ENCODE measurements around the gene TRIM63. TPM values are rescaled to one million over a fixed set of nuclear protein-coding genes. Genes with fewer than 3 reads are reported as not detected.
A peak's percentile ranks its signal among the peaks of the same experiment; 100 is the strongest.

Gene TRIM63
- total RNA-seq, 1 experiment from 2014 or later: not detected

DNA sequence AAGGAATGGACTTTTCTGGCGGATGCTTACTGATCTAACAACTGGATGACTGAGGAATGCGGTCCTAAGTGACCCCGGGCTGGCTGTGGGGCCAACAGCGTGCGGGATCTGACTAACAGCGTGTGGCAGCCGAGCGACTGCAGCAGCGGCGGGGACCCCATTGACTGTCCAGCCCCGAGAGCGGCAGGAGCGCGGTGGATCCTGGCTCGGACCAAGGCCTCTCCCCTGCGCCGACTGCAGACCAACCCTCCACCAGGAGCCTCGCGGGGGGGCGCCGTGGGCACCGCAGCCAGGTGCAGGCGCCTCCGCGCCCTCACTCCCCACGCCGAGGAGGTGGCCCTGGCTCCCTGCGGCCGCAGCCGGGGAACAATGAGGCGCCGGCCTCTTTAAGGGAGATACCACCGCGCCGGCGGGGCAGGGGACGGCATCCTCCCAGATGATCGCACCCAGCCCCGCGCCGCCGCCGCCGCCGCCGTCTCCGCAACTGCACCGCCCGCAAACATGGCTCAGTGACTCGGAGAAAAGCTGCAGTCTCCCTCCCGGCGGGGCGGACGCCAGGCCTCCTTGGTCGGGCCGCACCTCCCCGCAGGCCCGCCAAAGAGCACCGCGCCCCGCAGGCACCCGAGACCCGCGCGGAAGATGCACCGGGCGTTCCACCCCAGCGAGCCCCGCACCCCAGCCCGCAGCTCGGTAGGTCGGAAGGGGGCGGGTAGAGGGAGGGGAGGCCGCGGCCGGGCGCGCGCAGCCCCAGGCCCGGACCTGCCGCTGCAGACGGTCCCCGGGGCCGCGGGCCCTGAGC lies 43.5 kb upstream of the TRIM63 start:
- peak; percentile 77 for ATAC-seq
- CTCF ChIA-PET: no interaction called here
- intact Hi-C loops (cut with micrococcal nuclease; ENCODE audit: unreplicated experiment): loop anchor here (5.0 kb wide), 1 partner anchor 74 kb away; no protein-coding TSS in a partner anchor

DNA sequence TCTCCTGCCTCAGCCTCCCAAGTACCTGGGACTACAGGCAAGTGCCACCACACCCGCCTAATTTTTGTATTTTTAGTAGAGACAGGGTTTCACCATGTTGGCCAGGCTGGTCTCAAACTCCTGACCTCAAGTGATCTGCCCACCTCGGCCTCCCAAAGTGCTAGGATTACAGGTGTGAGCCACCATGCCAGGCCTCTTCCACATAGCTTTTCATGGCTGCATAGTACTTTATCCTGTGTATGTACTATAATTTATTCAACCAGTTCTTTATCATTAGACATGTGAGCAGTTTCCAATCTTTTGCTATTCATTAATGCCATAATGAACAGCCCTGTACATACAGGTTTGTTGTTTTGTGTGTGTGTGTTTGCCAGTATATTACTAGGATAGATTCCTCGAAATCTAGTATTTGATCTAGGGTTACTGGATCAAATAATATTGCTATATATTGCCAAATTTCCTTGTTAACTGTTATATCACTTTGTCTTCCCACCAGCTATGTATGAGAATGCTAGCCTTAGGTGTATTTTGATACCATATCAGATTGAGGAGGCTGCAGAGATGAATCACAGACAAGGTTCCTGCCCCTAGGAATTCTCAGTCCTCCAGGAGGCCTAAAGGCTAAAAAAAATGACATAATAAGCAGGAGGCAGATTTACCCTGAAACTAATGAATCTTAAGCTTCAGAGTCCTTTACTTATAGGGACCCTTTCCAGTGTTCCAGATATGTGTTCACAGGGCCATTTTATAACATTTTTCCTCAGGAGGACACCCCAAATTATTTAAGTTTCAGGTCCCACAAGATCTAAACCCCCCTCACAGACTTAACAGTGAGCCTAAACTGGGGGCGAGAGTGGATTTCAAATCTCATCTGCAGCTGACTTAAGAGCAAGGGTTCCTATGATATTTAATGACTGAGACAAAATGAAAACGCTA lies 42.1 kb upstream of the TRIM63 start:
- DNase-seq (ENCODE audit: low read depth, low spot score) (no peak), ATAC-seq (no peak)
- BruUV-seq (replicated peaks): no TSS peak
- no peak overlapping the region for H3K4me3 ChIP-seq (ENCODE audit: low read depth in 2 of 2, low read length in 2 of 2)
- intact Hi-C loops (cut with micrococcal nuclease; ENCODE audit: unreplicated experiment) (loop anchor here (5.0 kb wide), 1 partner anchor 72 kb away; no protein-coding TSS in a partner anchor), in situ Hi-C loops (cut with HindIII; ENCODE audit: low pct_unique_long_range_greater_than_20kb, low sequenced_read_pairs) (no loop called here)
- POLR2A ChIA-PET: interaction anchor here (0.6 kb wide), 1 partner anchor 16 kb away, joined by 3 read pairs; no protein-coding TSS in a partner anchor
- H3K27ac ChIP-seq (ENCODE audit: low read length): peak overlapping the region; percentile 76; the same call in 1 of the 2 replicates
- CTCF ChIA-PET: no interaction called here
- H3K27me3 ChIP-seq (ENCODE audit: control insufficient read depth, insufficient read depth, low read length): no peaks in the 10 kb centered on the region
- TF ChIP-seq, protein P1, sequence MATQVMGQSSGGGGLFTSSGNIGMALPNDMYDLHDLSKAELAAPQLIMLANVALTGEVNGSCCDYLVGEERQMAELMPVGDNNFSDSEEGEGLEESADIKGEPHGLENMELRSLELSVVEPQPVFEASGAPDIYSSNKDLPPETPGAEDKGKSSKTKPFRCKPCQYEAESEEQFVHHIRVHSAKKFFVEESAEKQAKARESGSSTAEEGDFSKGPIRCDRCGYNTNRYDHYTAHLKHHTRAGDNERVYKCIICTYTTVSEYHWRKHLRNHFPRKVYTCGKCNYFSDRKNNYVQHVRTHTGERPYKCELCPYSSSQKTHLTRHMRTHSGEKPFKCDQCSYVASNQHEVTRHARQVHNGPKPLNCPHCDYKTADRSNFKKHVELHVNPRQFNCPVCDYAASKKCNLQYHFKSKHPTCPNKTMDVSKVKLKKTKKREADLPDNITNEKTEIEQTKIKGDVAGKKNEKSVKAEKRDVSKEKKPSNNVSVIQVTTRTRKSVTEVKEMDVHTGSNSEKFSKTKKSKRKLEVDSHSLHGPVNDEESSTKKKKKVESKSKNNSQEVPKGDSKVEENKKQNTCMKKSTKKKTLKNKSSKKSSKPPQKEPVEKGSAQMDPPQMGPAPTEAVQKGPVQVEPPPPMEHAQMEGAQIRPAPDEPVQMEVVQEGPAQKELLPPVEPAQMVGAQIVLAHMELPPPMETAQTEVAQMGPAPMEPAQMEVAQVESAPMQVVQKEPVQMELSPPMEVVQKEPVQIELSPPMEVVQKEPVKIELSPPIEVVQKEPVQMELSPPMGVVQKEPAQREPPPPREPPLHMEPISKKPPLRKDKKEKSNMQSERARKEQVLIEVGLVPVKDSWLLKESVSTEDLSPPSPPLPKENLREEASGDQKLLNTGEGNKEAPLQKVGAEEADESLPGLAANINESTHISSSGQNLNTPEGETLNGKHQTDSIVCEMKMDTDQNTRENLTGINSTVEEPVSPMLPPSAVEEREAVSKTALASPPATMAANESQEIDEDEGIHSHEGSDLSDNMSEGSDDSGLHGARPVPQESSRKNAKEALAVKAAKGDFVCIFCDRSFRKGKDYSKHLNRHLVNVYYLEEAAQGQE (IDR thresholded peaks at IDR 0.05; ENCODE audit: insufficient read depth in 1 of 2, low read depth in 2 of 2, low read length in 1 of 2): no peak
- TF ChIP-seq POLR2AphosphoS5 (IDR thresholded peaks at IDR 0.05; ENCODE audit: low read depth, low read length): no peak
- TF ChIP-seq SIN3A (IDR thresholded peaks at IDR 0.05; ENCODE audit: borderline replicate concordance, insufficient read depth, low read depth, low read length): no peak
- no peak for TF ChIP-seq TCF7L2 (IDR thresholded peaks at IDR 0.05; ENCODE audit: low read depth, low read length)
- TF ChIP-seq, protein P2, sequence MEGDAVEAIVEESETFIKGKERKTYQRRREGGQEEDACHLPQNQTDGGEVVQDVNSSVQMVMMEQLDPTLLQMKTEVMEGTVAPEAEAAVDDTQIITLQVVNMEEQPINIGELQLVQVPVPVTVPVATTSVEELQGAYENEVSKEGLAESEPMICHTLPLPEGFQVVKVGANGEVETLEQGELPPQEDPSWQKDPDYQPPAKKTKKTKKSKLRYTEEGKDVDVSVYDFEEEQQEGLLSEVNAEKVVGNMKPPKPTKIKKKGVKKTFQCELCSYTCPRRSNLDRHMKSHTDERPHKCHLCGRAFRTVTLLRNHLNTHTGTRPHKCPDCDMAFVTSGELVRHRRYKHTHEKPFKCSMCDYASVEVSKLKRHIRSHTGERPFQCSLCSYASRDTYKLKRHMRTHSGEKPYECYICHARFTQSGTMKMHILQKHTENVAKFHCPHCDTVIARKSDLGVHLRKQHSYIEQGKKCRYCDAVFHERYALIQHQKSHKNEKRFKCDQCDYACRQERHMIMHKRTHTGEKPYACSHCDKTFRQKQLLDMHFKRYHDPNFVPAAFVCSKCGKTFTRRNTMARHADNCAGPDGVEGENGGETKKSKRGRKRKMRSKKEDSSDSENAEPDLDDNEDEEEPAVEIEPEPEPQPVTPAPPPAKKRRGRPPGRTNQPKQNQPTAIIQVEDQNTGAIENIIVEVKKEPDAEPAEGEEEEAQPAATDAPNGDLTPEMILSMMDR (IDR thresholded peaks at IDR 0.05): no peak
- H3K9me3 ChIP-seq (ENCODE audit: control insufficient read depth, insufficient read depth, low read depth, low read length): no peaks in the 10 kb centered on the region
- H3K4me1 ChIP-seq (ENCODE audit: control insufficient read depth, insufficient read depth, low read length): peaks cover 21% of the 10 kb centered on the region
- no peaks in the 10 kb centered on the region; the same call in 1 of the 2 replicates for H3K36me3 ChIP-seq (ENCODE audit: control insufficient read depth, insufficient read depth, low read length)

More for the DNA sequence above, 43.5 kb upstream of the TRIM63 start:
- DNase-seq (ENCODE audit: low read depth, low spot score): no peak
- POLR2A ChIA-PET: interaction anchor here (0.6 kb wide), 1 partner anchor 32 kb away, joined by 3 read pairs; no protein-coding TSS in a partner anchor
- H3K4me1 ChIP-seq (ENCODE audit: control insufficient read depth, insufficient read depth, low read length): peaks cover 17% of the 10 kb centered on the region
- H3K36me3 ChIP-seq (ENCODE audit: control insufficient read depth, insufficient read depth, low read length): peaks cover 2% of the 10 kb centered on the region
- H3K9me3 ChIP-seq (ENCODE audit: control insufficient read depth, insufficient read depth, low read depth, low read length): no peaks in the 10 kb centered on the region
- TF ChIP-seq, protein P2 (IDR thresholded peaks at IDR 0.05): no peak
- peak; percentile 40 for TF ChIP-seq POLR2AphosphoS5 (IDR thresholded peaks at IDR 0.05; ENCODE audit: low read depth, low read length)
- TF ChIP-seq, protein P1 (IDR thresholded peaks at IDR 0.05; ENCODE audit: insufficient read depth in 1 of 2, low read depth in 2 of 2, low read length in 1 of 2): no peak
- no peak for TF ChIP-seq SIN3A (IDR thresholded peaks at IDR 0.05; ENCODE audit: borderline replicate concordance, insufficient read depth, low read depth, low read length)
- no peak; the same call in 1 of the 2 replicates for TF ChIP-seq TCF7L2 (IDR thresholded peaks at IDR 0.05; ENCODE audit: low read depth, low read length)
- in situ Hi-C loops (cut with HindIII; ENCODE audit: low pct_unique_long_range_greater_than_20kb, low sequenced_read_pairs): no loop called here
- peak overlapping the region; percentile 85 to 94 for H3K4me3 ChIP-seq (ENCODE audit: low read depth in 2 of 2, low read length in 2 of 2)
- H3K27ac ChIP-seq (ENCODE audit: low read length): peak overlapping the region; percentile 76
- no peaks in the 10 kb centered on the region for H3K27me3 ChIP-seq (ENCODE audit: control insufficient read depth, insufficient read depth, low read length)
- no TSS peak for BruUV-seq (replicated peaks)

Data from Panc1 (cell line).